GM23338 (cell line): ENCODE results near the gene ABI2. TPM values are rescaled to one million over a fixed set of nuclear protein-coding genes. Genes with fewer than 3 reads are reported as not detected.

ENCODE experiments used
- CREB1 ChIP-seq: fragments of 250-450 bp; sonication (Bioruptor Pico); IDR thresholded peaks from 2 replicates; pipeline ENCODE4 v1.5.0; 2020; ENCODE audit warnings: low read depth, mild to moderate bottlenecking, moderate library complexity
- EZH2 ChIP-seq: fragments of 200-600 bp; sonication (generic); IDR thresholded peaks from one replicate; pipeline ENCODE4 v1.8.0; 2017; ENCODE audit warnings: antibody characterized with exemption, mild to moderate bottlenecking, low read depth; ENCODE audit not compliant: unreplicated experiment
- EZH2phosphoT487 ChIP-seq: fragments of 200-600 bp; sonication (generic); IDR thresholded peaks from one replicate; pipeline ENCODE4 v1.8.1; 2018; ENCODE audit warnings: antibody characterized with exemption; ENCODE audit not compliant: unreplicated experiment
- NANOG ChIP-seq: IDR thresholded peaks from 2 replicates; pipeline ENCODE4 v1.6.1; 2016; ENCODE audit warnings: antibody characterized with exemption, borderline replicate concordance
- REST ChIP-seq: IDR thresholded peaks from one replicate; pipeline ENCODE4 v1.6.1; 2018; ENCODE audit warnings: antibody characterized with exemption; ENCODE audit not compliant: unreplicated experiment
- ZNF114 ChIP-seq: fragments of 250-450 bp; sonication (Bioruptor Pico); IDR thresholded peaks from 2 replicates; pipeline ENCODE4 v1.5.0; 2020; ENCODE audit warnings: mild to moderate bottlenecking, moderate library complexity
- ZNF462 ChIP-seq: fragments of 250-450 bp; sonication (Bioruptor Pico); IDR thresholded peaks from 2 replicates; pipeline ENCODE4 v1.5.0; 2020; ENCODE audit warnings: mild to moderate bottlenecking, moderate library complexity
- polyA plus RNA-seq: library from polyadenylated mRNA; unstranded; fragments of >200 nt; fragmentation: Nextera tagmentation; extraction: Ambion mirVana; gene quantifications from 2 replicates; pipeline ENCODE4 v1.2.1, GENCODE V29; 2016
- total RNA-seq: library from RNA; depleted of rRNA; stranded (reverse); fragments of >200 nt; shearing (Covaris generic); gene quantifications from 2 replicates; pipeline ENCODE4 v1.2.3, GENCODE V29; 2014

Gene ABI2
- total and polyA plus RNA-seq, 2 experiments from 2014 or later: 46.5 to 114 TPM

- TF ChIP-seq ZNF462 (CRISPR knock-in tag) (no peak), EZH2 (no peak), EZH2phosphoT487 (no peak), NANOG (no peak), CREB1 (CRISPR knock-in tag) (no peak), REST (no peak), ZNF114 (no peak)
Observed at GRCh38 chr2:203395858-203396257, 67.7 kb downstream of the ABI2 start (continued).
